Endometrial microvascular endothelial cells (primary cell): ENCODE results near the gene ABHD17C. TPM values are rescaled to one million over a fixed set of nuclear protein-coding genes. Genes with fewer than 3 reads are reported as not detected.
"Not testable (repeated sequence)": the region's sequence is repeated elsewhere in the genome, so short reads cannot be mapped to it uniquely, and the experiment has no call there.

Source experiments
- in situ Hi-C: cut with HindIII; loops from 2 replicates; pipeline ENCODE4 v1.10.0; 2017; ENCODE audit warnings: low sequenced_read_pairs, low pct_unique_long_range_greater_than_20kb; ENCODE audit errors: inconsistent ontology term
- total RNA-seq: library from RNA; depleted of rRNA; stranded (reverse); fragments of >200 nt; gene quantifications from one replicate; pipeline ENCODE4 v1.2.3, GENCODE V29; 2015; ENCODE audit errors: inconsistent ontology term

ABHD17C gene
- total RNA-seq, 1 donor from 2014 or later: 12.6 TPM

- in situ Hi-C loops: no loop called here
These were observed 55.5 kb downstream of the ABHD17C start for GRCh38 chr15:80750575-80750974.

- in situ Hi-C loops: no loop called here
These were observed 57.1 kb downstream of the ABHD17C start for GRCh38 chr15:80752204-80752603.

DNA sequence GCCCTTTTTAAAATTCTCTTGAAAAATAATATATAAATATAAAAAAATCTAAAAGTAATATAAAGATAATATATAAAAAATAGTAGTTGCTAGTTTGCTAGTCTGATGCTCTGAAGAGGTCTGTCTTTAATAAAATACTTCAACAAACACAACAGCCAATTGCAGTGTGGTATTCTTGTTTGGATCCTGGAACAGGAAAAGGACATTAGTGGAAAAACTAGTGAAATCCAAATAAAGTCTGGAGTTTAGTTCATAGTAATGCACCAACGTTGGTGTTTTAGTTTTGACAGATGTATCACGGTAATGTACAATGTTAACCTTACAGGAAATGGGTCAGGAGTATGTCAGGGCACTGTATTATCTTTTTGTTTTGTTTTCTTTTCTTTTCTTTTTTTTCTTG lies 58.1 kb downstream of the ABHD17C start:
- in situ Hi-C loops: no loop called here

- in situ Hi-C loops: no loop called here
These were observed 58.9 kb downstream of the ABHD17C start for GRCh38 chr15:80754014-80754413.

- in situ Hi-C loops: no loop called here
These were observed 60.8 kb downstream of the ABHD17C start for GRCh38 chr15:80755885-80756284.

GRCh38 chr15:80758130-80758745 lies 63.1 kb downstream of the ABHD17C start:
- in situ Hi-C loops: no loop called here

- in situ Hi-C loops: no loop called here
These were observed 65.8 kb downstream of the ABHD17C start for GRCh38 chr15:80760960-80761359.

DNA sequence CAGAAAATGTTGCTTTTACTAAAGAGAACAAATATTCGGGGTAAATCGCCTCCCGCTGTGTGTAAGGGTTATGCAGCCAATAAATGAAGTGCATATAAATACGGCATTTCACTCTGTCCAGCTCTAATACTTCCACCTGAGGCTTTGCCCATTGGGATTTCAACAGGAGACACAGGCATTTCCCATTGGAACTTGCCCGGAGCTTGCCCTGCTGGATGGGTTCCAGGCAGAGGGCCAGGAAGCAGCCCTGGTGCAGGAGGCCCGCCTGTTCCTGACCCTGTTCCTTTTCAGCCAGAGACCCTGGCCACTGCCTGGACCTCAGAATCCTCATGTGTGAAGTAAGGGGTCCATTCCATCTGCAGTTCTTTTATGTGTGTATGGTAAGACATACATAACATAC lies 66.6 kb downstream of the ABHD17C start:
- in situ Hi-C loops: no loop called here

DNA sequence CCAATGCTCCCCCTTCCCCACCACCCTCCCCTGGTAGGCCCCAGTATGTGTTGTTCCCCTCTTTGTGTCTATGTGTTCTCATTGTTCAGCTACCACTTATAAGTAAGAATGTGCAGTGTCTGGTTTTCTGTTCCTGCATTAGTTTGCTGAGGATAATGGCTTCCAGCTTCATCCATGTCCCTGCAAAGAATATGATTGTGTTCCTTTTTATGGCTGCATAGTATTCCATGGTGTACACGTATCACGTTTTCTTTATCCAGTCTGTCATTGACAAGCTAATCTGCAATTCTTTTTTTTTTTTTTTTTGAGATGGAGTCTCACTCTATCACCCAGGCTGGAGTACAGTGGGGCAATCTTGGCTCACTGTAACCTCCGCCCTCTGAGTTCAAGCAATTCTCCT lies 68.1 kb downstream of the ABHD17C start:
- in situ Hi-C loops: not testable (repeated sequence)

DNA sequence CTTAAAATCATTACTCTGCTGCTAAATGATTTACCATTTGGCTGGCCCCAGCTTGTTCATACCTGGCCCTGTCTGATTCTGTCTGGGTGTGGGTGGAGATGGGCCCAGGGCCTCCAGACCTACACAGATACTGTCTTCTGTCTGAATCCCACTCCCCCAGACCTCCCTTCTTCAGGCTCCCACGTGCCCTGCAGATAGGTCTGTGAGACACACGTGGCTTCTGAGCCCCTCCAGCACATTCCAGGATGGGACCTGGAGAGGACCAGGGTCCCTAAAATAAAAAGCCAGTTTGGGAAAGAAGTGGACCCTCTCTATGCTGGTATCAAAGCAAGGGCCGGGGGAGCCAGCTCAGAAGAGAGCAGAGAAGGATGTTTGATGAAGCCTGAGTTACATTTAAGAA lies 69.4 kb downstream of the ABHD17C start:
- in situ Hi-C loops: no loop called here

DNA sequence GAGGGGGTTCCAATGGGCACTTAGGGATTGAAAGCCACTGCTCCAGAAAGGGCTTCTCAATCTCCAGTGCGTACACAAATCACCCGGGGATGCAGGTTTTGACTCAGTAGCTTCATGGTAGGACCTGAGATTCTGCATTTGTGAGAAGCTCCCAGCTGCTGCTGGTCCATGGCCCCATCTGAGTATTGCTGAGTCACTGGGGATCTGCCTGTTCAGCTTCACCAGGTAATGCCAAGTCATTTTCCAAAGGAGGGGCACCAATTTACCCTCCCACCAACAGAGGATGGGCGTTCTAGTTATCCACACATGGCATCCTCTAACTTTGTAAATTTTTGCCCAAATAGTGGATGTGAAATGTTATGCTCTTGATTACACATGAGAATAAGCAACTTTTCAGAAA lies 71.2 kb downstream of the ABHD17C start:
- in situ Hi-C loops: no loop called here

GRCh38 chr15:80768158-80768557 lies 73.0 kb downstream of the ABHD17C start:
- in situ Hi-C loops: no loop called here

GRCh38 chr15:80769153-80769828 lies 74.2 kb downstream of the ABHD17C start:
- in situ Hi-C loops: no loop called here

DNA sequence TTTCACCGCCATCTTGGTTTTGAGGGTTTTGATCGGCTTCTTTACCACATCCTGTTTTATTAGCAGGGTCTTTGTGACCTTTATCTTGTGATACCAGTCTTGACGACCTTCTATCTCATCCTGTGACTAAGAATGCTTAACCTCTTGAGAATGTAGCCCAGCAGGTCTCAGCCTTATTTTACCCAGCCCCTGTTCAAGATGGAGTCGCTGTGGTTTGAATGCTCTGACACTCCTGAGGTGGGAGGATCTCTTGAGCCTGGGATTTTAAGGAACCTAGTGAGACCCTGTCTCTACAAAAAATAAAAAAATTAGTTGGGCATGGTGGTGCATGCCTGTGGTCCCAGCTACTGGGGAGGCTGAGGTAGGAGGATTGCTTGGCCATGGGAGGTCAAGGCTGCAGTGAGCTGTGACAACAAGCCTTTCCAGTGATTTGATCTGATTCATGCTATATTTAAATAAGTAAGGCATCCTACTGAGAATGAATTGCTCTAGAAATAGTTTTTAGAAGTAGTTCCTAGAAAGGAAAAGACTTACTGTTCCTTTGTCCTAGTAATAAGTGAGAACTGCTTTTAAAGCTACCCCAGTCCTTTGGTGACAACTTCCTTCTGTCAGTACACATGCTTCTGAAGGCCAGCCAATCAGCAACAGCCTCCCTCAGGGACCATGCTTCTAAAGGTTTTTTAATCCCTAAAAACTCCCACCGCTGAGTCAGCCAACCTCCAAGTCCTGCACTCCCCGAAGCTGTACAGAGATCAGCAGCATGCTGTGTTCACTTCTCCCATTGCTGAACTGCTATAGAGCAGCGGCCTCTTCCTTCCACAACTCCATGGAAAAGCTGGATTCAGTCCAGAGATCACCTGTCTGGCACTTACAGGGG lies 75.0 kb downstream of the ABHD17C start:
- in situ Hi-C loops: no loop called here

DNA sequence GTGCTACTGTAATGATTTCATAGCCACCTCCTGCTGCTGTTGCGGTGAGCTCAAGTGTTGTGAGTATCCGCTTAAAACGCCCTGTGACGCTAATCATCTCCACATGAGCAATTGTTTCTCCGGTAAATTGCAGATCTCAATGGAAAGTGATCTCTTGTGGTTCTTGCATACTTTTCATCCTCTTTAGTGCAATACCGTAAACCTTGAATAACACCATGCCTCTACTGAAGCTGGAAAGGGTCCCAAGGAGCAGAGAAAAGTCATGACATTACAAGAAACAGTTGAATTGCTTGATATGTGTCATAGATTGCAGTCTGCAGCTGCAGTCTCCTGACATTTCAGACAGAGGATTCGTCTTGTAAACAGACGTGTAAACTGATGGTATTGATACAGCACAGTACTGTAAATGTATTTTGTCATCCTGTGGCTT lies 78.0 kb downstream of the ABHD17C start:
- in situ Hi-C loops: no loop called here

- in situ Hi-C loops: no loop called here
These were observed 78.8 kb downstream of the ABHD17C start for GRCh38 chr15:80773792-80774352.

- in situ Hi-C loops: no loop called here
These were observed 79.4 kb downstream of the ABHD17C start for GRCh38 chr15:80774486-80774885.

- in situ Hi-C loops: no loop called here
These were observed 80.2 kb downstream of the ABHD17C start for GRCh38 chr15:80775338-80775737.

DNA sequence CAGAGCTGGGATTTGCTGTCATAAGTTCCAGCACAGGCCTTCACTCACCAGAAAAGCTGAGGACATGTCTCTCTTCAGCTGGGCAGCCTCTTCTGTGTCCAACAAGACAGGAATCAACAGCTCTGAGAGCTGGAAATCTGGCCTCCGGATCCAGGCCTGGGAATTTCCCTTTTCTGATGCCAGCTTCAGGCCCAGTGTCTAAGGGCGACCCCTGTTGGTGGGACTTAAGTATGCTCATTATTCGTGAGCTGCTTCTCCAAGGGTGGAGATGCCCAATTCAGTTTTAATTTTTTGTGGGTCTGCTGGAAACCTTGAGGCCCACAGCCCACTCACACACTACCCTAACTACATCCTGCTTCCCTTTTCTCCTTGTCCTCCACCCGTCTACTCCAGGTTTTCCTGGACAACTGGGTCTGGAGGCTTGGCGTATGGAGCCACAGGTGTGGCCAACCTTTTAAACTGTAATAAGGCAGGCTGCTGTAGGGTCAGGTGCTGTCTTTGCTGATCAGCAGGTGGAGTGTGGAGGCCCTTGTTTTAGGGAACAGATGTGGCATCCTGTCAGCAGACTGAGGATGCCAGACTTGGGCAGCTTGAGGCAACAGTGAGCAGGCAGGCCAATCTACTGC lies 81.4 kb downstream of the ABHD17C start:
- in situ Hi-C loops: no loop called here
